Fibroblast of skin of left biceps (primary cell): ENCODE data around the gene IFRD2.
"Not testable (repeated sequence)": the region's sequence is repeated elsewhere in the genome, so short reads cannot be mapped to it uniquely, and the experiment has no call there.

Experiments
- DNase-seq, 2 experiments: peaks; one replicate each; pipeline ENCODE4 v3.0.0-alpha.2; 2013; ENCODE audit warnings: low read depth in 2 of 2

Gene IFRD2

GRCh38 chr3:50251220-50251619 lies 41.0 kb downstream of the IFRD2 start:
- DNase-seq, result no peak

DNA sequence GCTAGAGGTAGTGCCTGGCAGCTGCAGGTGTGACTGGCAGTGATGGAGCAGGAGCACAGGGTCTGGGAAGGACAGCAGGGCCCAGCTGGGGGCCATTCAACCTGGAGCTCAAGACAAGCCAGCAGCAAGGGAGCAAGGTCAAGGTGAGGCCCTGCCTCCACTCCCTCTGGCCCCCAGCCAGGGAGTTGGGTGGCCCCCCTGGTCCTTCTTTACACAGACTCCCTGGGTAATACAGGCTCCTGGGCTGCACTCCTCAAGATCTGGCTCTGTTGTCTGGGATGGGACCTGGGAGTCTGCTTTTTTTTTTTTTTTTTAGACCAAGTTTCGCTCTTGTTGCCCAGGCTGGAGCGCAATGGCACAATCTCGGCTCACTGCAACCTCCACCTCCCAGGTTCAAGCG lies 41.7 kb downstream of the IFRD2 start:
- DNase-seq, result no peak

- no peak for DNase-seq
Measured at GRCh38 chr3:50249457-50249856, 42.8 kb downstream of the IFRD2 start.

GRCh38 chr3:50248387-50248786 lies 43.8 kb downstream of the IFRD2 start:
- DNase-seq, result no peak

DNA sequence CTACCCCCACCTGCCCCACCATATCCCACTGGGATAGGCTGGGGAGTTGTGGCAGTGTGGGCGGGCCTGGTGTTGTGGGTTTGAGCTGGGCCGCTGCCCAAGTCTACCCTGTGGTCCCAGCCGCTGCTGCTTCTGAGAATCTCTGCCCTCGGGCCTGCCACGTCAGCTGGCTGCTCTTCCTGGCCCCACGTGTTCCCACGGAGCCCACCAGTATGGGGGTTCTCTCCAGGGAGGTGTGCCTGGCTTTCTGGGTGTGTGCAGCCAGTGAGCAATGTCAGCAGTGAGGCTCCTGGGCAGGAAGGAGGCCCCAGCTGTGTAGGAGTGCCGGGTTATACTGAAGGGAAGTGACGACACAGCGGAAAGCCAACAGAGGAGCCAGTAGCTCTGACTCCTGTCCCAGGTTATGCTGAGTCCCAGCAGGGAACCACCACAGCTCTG lies 45.7 kb downstream of the IFRD2 start:
- peak; percentile 58 to 64 for DNase-seq

GRCh38 chr3:50245831-50246516 lies 46.3 kb downstream of the IFRD2 start:
- peak; percentile 59 to 61 for DNase-seq

GRCh38 chr3:50245251-50245745 lies 46.9 kb downstream of the IFRD2 start:
- DNase-seq, result no peak

- DNase-seq, result not testable (repeated sequence)
Measured at GRCh38 chr3:50244813-50245212, 47.4 kb downstream of the IFRD2 start.

GRCh38 chr3:50243543-50243895 lies 48.7 kb downstream of the IFRD2 start:
- no peak for DNase-seq

- DNase-seq, result no peak
Measured at GRCh38 chr3:50242851-50243542, 49.2 kb downstream of the IFRD2 start.

DNA sequence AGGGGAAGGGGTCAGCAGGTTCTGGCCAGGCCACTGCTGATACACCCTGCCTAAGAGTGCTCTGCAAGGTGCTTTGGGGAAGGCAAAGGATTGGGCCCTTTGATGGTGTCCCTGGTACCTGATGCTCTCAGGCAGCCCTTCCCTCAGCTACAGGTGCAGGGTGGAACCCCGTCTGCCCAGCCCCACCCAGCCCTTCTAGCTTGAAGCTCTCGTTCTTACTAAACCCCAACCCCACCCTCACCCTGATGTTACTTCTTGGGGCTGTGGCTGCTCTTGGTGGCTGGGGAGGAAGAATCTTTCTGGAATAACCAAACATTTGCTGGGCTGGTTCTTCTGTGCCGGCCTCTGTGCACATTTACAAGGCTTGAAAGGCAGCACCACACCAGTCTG lies 49.9 kb downstream of the IFRD2 start:
- no peak for DNase-seq

GRCh38 chr3:50241713-50242380 lies 50.4 kb downstream of the IFRD2 start:
- DNase-seq, result no peak

- DNase-seq, result no peak
Measured at GRCh38 chr3:50241163-50241562, 51.1 kb downstream of the IFRD2 start.

DNA sequence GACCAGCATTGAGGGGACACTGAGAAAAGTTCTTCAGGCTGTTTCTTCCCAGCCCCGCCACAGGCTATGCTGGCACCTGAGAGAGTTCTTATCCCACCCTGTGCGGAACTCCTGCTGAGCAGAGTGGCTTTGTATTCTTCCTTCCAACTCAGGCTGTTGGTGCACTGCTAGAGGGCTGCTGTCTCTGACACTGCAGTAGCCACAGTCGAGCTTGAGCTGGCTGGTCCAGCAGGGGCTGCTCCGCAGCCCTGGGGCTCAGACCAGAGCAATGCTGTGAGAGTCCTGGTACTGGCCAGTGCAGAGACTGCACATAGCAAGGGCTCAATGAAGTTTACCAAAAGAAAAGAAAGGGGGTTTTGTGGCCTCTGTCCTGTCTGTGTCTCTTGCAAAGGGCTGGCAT lies 52.6 kb downstream of the IFRD2 start:
- no peak for DNase-seq

- DNase-seq, result no peak
Measured at GRCh38 chr3:50238549-50239026, 53.6 kb downstream of the IFRD2 start.

- DNase-seq, result no peak
Measured at GRCh38 chr3:50237754-50238548, 54.3 kb downstream of the IFRD2 start.
